Measurements from ENCODE around the gene BTNL8.
"Not testable (repeated sequence)": the region's sequence is repeated elsewhere in the genome, so short reads cannot be mapped to it uniquely, and the experiment has no call there.

The BTNL8 gene

DNA sequence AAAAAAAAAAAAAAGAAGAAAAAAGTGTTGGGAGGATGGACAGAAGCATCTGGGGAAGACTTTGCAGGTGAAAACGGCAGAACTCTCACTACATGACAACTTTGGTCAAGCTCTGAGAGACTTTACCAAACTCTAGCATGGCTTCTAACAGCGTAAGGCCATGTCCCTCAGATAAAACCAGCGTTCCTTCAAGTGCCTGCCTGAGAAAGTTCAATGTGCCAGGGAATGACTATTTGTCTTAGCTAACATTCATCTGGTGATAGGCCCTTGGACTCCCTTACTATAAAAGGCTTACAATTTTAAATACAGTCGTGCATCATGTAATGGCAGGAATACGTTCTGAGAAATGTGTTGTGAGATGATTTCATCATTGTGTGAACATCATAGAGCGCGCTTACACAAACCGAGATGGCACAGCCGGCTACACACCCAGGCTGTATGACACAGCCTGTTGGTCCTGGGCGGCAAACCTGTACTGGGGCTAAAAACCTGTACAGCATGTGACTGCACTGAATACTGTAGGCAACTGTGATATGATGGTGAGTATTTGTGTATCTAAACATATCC, 23.0 kb upstream of the BTNL8 start:
- DNase-seq = no peak

GRCh38 chr5:180885845-180886529, 13.0 kb upstream of the BTNL8 start:
- DNase-seq = not testable (repeated sequence)

DNA sequence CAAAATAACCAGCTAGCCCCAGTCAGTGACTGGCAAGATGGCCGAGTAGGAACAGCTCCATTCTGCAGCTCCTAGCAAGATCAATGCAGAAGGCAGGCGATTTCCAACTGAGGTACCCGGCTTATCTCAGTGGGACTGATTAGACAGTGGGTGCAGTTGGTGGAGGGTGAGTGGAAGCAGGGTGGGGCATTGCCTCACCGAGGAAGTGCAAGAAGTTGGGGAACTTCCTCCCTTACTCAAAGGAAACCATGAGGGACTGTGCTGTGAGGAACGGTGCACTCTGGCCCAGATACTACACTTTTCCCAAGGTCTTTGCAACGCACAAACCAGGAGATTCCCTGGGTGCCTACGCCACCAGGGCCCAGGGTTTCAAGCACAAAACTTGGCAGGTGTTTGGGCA, 9.6 kb upstream of the BTNL8 start:
- peak; percentile 32 for DNase-seq

- not testable (repeated sequence) for DNase-seq
These were observed 3.6 kb upstream of the BTNL8 start for GRCh38 chr5:180895330-180895729.

- DNase-seq = no peak
These were observed 1.2 kb downstream of the BTNL8 start for GRCh38 chr5:180900178-180900577.

DNA sequence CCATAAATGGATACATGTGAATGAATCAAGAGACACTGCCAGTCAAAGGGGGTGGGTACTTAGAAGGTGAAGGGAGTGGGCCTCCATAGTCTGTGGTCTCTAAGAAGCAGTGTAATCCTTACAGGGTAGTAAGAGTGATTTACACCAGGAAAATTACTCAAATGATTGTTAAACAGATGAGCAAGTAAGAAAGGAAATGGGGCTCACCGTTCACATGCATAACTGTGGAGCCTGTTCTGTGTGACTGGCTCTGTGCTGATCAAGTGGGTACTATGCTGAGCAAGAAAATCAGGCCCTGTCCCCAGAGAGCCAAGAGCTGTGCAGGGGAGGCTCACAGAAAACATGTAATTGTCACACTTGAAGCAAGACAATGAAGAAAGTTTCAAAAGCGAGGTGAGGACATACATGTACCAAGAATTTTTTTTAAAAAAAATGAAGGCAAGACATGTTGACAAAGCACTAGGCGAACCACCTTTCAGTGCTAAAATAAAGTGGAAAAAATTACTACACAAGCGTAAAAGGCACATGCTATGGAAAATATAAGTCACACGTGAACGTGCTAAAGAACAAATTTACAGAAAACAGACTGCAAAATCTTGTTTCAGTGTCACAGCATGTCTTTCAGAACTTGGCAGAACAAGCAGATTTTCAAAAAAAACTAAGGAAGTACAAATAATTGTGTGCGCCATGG, 2.5 kb downstream of the BTNL8 start:
- no peak for DNase-seq

GRCh38 chr5:180908400-180908799, 9.4 kb downstream of the BTNL8 start:
- DNase-seq = no peak

GRCh38 chr5:180908998-180909731, 10.2 kb downstream of the BTNL8 start:
- peak; percentile 47 for DNase-seq

DNA sequence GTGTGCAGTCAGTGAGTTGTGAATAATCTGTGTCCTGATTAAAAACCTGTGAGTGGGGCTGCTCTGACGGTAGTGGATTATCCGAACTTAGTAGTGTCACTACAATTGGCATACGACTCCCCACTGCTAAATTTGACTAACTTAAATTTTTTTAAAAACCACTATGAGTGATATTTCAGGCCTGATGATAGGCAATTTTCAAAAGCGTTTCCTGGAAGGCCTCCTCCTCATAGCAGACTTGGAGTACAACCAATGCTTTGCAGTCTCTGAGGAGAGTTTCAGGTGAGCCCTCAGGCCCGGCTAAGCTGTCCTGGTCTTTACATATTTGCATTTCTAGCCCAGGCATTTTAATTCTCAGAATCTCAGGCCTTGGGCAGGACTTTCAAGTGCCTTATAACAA, 10.8 kb downstream of the BTNL8 start:
- DNase-seq = no peak

DNA sequence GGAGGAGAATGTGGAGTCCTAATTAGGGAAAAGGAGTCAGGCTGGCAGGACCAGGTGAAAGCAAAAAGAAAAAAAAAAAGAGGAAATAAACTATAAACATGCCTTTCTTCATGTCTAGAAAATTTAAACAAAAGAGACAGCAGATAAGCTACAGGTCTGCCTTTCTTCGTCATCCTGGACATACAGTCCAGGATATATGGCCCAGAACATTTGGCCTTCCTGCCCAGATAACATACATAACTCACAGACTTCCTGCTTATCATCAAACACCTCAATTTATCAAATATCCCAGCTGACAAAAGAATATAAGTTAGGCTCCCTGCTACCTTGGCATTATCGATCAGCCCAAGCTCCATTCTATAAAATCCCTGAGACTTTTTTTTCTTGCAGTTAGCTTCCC, 11.2 kb downstream of the BTNL8 start:
- no peak for DNase-seq

DNA sequence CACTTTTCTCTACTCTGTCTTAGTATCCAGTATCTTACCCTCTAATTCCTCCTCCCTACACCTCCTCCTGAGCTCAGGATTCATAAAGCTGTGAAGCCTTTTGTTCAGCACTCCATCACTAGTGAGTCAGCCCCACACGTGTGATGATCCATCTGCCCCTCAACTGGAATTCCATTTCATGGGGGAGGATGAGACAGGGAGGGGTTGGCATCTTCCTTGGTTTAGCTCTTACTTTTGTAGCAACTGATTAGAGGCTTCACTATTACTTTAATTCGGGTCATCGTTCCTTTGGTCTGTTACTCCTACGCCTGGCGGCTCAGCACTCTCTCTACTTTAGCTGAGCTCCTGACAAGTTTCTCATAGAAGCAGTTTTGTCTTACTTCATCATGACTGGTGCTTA, 11.8 kb downstream of the BTNL8 start:
- no peak for DNase-seq

GRCh38 chr5:180914646-180915045, 15.7 kb downstream of the BTNL8 start:
- DNase-seq = no peak

DNA sequence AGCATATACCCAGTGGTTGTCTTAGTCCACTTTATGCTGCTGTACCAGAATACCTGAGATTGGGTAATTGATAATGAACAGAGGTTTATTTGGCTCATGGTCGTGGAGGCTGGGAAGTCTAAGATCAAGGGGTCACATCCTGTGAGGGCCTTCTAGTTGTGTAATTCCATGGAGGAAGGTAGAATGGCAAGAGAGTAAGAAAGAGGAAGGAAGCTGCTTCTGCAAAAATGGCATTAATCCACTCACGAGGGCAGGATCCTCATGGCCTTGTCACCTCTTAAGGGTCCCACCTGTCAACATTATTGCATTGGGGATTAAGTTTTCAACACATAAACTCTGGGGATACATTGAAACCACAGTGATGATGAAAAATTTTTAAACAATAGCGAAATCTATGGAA, 17.0 kb downstream of the BTNL8 start:
- DNase-seq = peak; percentile 82

DNA sequence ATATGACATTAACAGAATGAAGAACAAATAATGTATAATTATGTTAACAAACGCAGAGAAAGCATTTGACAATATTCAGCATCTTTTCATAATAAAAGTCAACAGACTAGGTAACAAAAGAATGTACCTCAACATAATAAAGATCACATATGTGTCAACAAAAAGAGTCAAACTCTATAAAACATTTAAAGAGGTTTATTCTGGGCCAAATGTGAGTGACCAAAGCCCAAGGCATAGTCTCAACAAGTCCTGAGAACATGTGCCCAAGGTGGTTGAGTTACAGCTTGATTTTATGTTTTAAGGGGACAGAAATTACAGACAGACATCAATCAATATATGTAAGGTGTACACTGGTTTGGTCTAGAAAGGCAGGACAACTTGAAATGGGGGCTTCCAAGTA, 19.4 kb downstream of the BTNL8 start:
- DNase-seq = no peak

DNA sequence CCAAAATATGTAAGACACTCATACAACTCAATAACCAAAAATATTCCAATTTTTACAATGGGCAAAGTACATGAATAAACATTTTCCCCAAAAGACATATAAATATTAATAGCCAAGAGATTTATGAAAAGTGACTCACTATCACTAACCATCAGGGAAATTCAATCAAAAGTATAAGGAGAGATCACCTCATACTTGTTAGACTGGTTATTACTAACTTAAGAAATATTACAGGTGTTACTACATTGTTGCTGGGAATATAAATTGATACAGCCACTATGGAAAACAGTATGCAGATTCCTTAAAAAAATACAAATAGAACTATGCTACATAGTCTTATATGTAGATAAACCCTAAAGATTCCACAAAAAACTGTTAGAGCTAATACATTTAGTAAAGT, 21.8 kb downstream of the BTNL8 start:
- DNase-seq = no peak

GRCh38 chr5:180922932-180923331, 24.0 kb downstream of the BTNL8 start:
- DNase-seq = no peak

DNA sequence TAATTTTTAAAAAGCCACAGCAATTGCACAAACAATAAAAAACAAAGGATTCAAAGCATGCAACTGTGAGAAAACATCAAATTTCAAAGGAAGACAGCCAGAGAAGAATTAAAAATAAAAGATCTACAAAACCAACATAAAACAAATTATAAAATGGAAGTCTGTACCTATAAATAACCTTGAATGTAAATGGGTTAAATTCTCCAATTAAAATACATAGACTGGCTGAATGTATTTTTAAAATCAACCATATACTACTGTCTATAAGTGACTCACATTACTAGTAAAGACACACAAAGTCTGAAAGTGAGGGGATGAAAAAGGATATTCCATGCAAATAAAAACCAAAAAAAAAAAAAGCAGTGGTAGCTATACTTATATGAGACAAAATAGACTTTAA, 33.7 kb downstream of the BTNL8 start:
- DNase-seq = no peak

DNA sequence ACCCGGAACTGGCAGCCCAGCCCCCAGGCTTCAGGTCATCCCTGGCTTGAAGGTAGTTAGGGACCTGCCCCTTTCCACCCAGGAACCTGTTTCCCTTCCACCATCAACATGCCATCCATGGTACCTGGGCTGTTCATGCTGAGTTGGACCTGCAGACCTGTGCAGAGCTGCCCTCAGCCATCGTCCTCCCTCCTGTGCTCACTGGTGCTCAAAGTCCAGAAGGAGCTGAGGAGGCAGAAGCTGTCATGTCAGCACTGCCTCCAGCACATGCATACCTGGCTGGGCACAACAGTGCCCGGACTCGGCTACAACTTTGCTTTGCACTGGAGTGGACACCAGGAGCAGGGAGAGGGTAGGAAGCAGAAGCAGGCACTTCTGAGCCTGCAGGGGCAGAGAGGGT, 36.2 kb downstream of the BTNL8 start:
- no peak for DNase-seq

GRCh38 chr5:180938294-180938693, 39.3 kb downstream of the BTNL8 start:
- no peak for DNase-seq

DNA sequence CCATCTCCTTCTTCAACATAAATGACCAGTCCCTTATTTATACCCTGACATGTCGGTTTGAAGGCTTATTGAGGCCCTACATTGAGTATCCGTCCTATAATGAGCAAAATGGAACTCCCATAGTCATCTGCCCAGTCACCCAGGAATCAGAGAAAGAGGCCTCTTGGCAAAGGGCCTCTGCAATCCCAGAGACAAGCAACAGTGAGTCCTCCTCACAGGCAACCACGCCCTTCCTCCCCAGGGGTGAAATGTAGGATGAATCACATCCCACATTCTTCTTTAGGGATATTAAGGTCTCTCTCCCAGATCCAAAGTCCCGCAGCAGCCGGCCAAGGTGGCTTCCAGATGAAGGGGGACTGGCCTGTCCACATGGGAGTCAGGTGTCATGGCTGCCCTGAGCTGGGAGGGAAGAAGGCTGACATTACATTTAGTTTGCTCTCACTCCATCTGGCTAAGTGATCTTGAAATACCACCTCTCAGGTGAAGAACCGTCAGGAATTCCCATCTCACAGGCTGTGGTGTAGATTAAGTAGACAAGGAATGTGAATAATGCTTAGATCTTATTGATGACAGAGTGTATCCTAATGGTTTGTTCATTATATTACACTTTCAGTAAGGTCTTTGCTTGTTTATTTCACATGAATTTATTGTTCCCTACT, 51.5 kb downstream of the BTNL8 start:
- no peak for DNase-seq

- no peak for DNase-seq
These were observed 60.7 kb downstream of the BTNL8 start for GRCh38 chr5:180959661-180960060.

DNA sequence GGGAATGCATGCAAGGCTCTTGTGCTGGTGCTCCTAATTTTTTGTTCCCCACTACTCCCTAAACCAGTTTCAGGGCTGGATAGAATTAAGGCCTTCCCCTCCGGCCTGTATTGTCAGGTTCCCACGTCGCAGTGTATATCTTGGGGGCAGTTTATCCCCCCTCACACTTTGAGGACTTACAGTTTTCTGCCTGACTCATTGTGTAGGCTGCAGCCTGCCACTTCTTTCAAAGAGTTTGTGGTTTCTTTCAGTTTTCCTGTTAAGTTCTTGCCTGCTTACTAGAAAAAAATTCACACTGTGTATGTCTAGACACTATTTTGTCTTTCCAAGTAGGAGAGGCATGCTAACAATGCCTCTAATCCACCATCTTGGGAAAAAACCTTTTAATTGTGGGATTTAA, 61.2 kb downstream of the BTNL8 start:
- no peak for DNase-seq

GRCh38 chr5:180969406-180969805, 70.4 kb downstream of the BTNL8 start:
- no peak for DNase-seq
